Fibroblast of mammary gland (primary cell): ENCODE measurements around the gene OXER1.

Source experiments
- DNase-seq: peaks from one replicate; pipeline ENCODE4 v3.0.0-alpha.2; 2010; ENCODE audit warnings: low read depth
- H3K4me3 ChIP-seq: 2 replicates; pipeline ENCODE4 v1.5.1; 2011; ENCODE audit warnings: low read depth, mild to moderate bottlenecking, low read length, moderate library complexity; ENCODE audit not compliant: control insufficient read depth
- CTCF ChIP-seq: conservative IDR thresholded peaks from 2 replicates; pipeline ENCODE4 v1.5.1; 2011; ENCODE audit warnings: low read depth, low read length, inconsistent platforms; ENCODE audit not compliant: control insufficient read depth, insufficient read depth

OXER1 gene

DNA sequence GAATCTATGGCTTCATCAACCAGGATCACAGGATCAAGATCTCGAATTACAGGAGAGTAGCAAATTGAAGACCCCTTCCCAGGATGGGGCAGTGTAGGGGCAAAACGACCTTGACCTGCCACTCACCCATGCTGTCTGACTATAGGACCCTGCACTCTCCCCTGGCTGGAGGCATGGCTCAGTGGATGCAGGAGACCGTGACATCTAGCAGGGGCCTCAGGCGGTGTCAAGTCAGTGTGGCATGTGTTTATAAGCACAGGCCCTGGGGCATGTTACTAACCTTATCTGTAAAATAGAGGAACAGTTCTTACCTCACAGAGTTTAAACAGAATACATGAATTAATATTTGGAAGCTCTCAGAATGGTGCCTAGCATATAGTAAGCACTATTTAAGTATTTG is 24.9 kb upstream of the OXER1 start:
- no peak overlapping the region for H3K4me3 ChIP-seq
- TF ChIP-seq CTCF = no peak
- DNase-seq = no peak

GRCh38 chr2:42788478-42788793 is 24.5 kb upstream of the OXER1 start:
- TF ChIP-seq CTCF = no peak
- no peak for DNase-seq
- no peak overlapping the region for H3K4me3 ChIP-seq

DNA sequence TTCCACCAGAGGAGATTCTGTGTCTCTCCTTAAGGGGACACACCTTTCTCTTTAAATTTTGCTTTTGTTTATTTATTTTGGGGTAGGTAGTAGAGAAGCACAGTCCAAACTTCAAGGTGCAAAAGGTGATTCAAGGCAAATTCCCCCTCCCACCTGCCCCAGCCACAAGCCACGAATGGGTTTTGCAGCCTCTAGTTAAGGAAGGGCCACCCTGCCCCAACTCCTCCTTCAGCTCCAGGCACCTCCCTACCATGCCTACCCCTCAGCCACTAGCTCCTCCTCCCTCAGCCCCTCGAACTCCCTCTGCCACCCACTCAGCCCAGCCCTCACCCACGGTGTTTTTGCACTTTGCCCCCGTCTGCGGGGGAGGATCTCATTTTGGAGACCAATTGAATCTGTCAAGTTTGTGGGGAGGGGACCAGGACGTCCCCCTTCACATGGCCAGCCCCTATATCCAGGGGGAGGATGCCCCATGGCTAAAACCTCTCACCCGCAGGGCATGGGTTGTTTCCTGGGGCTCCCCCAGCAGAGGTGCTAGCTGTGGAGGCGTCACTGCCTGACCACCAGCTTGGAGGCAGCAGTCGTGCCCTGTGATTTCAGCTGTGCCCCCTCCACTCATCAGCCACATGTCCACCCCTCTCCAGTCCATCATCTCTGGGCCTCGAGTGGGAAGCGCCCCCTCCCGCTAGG is 24.0 kb upstream of the OXER1 start:
- no peak for DNase-seq
- no peak overlapping the region for H3K4me3 ChIP-seq
- TF ChIP-seq CTCF = no peak

- no peak overlapping the region for H3K4me3 ChIP-seq
- TF ChIP-seq CTCF = no peak
- no peak for DNase-seq
These were observed 23.5 kb upstream of the OXER1 start for GRCh38 chr2:42787424-42787787.

- DNase-seq = no peak
- H3K4me3 ChIP-seq = no peak overlapping the region
- TF ChIP-seq CTCF = no peak
These were observed 22.8 kb upstream of the OXER1 start for GRCh38 chr2:42786561-42787345.

DNA sequence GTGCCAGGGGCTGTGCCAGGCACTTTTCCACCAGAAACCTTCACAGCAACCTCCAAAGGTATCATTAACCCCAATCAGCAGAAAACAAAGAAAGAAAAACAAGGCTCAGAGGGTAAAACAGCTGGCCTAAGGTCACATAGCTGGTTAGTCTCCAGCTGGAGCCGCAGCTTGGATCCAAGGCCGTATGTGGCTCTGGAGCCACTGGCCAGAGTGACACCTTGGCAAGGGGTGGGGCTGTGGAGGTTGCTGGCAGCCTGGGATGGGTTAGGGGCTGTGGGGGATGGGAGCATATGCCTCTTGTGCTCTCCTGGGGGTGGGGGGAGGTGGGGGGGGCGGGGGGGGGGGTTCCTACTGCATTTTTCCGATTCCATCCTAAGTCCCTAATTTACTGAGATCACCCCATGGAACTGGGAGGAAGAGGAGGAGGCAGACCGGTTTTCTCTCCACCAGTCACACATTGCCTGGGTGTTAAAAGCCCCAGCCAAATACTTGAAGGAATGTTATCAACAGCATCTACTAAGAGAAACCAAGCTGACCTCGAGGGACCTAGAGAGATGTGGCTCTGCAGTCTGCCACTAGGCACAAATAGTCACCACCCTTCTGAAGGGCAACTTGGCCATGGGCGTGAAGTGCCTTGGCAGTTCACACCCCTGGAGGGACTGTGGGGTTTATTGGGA is 20.4 kb upstream of the OXER1 start:
- no peak overlapping the region for H3K4me3 ChIP-seq
- no peak for DNase-seq
- TF ChIP-seq CTCF = no peak
